ENCODE data around the gene CCDC120.

Gene CCDC120

GRCh38 chrX:49106296-49106695 lies 47.5 kb downstream of the CCDC120 start:
- DNase-seq = no peak

- no peak for DNase-seq
These were observed 48.1 kb downstream of the CCDC120 start for GRCh38 chrX:49106930-49107329.

GRCh38 chrX:49108641-49109040 lies 49.8 kb downstream of the CCDC120 start:
- DNase-seq = no peak

- no peak for DNase-seq
These were observed 51.6 kb downstream of the CCDC120 start for GRCh38 chrX:49110417-49110816.

- no peak for DNase-seq
These were observed 53.0 kb downstream of the CCDC120 start for GRCh38 chrX:49111791-49112190.

- DNase-seq = no peak
These were observed 57.3 kb downstream of the CCDC120 start for GRCh38 chrX:49116076-49116475.

GRCh38 chrX:49116716-49117115 lies 57.9 kb downstream of the CCDC120 start:
- DNase-seq = no peak

- no peak for DNase-seq
These were observed 58.8 kb downstream of the CCDC120 start for GRCh38 chrX:49117581-49117980.
